Ascending aorta (tissue), 2 donors: ENCODE data around the gene RTN3. TPM values are rescaled to one million over a fixed set of nuclear protein-coding genes. Genes with fewer than 3 reads are reported as not detected.

Experiments used
- DNase-seq, 2 donors: peaks; one replicate each; pipeline ENCODE4 v3.0.0-alpha.2; 2019; ENCODE audit warnings: low spot score in 2 of 2
- H3K27ac ChIP-seq, 2 donors: fragments of 200-600 bp; sonication (generic); one replicate each; pipeline ENCODE4 v1.5.1; 2016 to 2017; ENCODE audit warnings: mild to moderate bottlenecking in 1 of 2
- H3K27me3 ChIP-seq: fragments of 200-600 bp; sonication (generic); one replicate; pipeline ENCODE4 v1.5.1; 2017
- H3K36me3 ChIP-seq, 2 donors: fragments of 200-600 bp; sonication (generic); one replicate each; pipeline ENCODE4 v1.5.1; 2016
- H3K4me1 ChIP-seq, 2 donors: fragments of 200-600 bp; sonication (generic); one replicate each; pipeline ENCODE4 v1.5.1; 2016 to 2017; ENCODE audit warnings: mild to moderate bottlenecking in 1 of 2
- H3K4me3 ChIP-seq, 2 donors: fragments of 200-600 bp; sonication (generic); one replicate each; pipeline ENCODE4 v1.5.1; 2016 to 2017; ENCODE audit warnings: mild to moderate bottlenecking in 1 of 2
- H3K9me3 ChIP-seq, 2 donors: fragments of 200-600 bp; sonication (generic); one replicate each; pipeline ENCODE4 v1.5.1; 2016
- CTCF ChIP-seq, 3 experiments: fragments of 200-600 bp in 2 of 3; fragments of 450-650 bp in 1 of 3; sonication (generic) in 2 of 3; IDR thresholded peaks; one replicate each; pipeline ENCODE4 v1.5.1; 2016 to 2019; ENCODE audit warnings: antibody characterized with exemption in 3 of 3, mild to moderate bottlenecking in 1 of 3, moderate library complexity in 1 of 3
- intact Hi-C: fragments of 100-400 bp; cut with DNase I; formaldehyde crosslinking; loops from one replicate; pipeline ENCODE4 v1.15.1; 2023
- total RNA-seq: library from RNA; depleted of rRNA; stranded (reverse); fragments of >200 nt; gene quantifications from one replicate; pipeline ENCODE4 v1.1.0, GENCODE V29; 2016

The RTN3 gene
- total RNA-seq, 1 donor from 2014 or later, result 49.5 TPM

GRCh38 chr11:63698976-63699733 is 17.9 kb downstream of the RTN3 start:
- no peak for DNase-seq
- Histone ChIP-seq H3K27me3 (no peaks in the 10 kb centered on the region), H3K27ac (no peak overlapping the region), H3K9me3 (no peaks in the 10 kb centered on the region), H3K4me1 (no peaks in the 10 kb centered on the region), H3K4me3 (no peak overlapping the region), H3K36me3 (no peaks in the 10 kb centered on the region)
- intact Hi-C loops, result no loop called here
- TF ChIP-seq CTCF (IDR thresholded peaks at IDR 0.05), result no peak

DNA sequence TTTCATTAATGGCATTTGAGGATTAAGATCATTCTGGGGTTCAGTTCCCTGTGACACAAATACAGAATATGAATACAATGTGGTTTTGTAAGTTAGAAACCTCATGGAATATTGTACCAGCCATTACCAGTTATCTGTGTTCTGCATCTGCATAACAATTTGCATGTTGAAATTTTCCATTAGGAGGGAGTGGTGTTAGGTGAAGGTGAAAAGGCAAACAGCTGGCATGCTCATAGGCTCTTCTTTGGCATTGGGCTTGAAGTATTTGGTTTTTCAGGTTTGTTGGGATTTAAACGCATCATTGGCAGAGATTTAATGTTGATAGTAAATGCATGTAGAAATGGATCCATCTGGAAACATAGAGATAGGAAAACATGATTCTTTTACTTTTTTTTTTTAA is 18.6 kb downstream of the RTN3 start:
- no peak overlapping the region for H3K4me3 ChIP-seq
- no peak overlapping the region for H3K27ac ChIP-seq
- no peaks in the 10 kb centered on the region for H3K9me3 ChIP-seq
- intact Hi-C loops, result no loop called here
- no peak for DNase-seq
- no peak for TF ChIP-seq CTCF (IDR thresholded peaks at IDR 0.05)
- no peaks in the 10 kb centered on the region for H3K27me3 ChIP-seq
- no peaks in the 10 kb centered on the region for H3K36me3 ChIP-seq
- peaks cover 2% of the 10 kb centered on the region in 2 donors for H3K4me1 ChIP-seq

GRCh38 chr11:63705526-63705925 is 24.2 kb downstream of the RTN3 start:
- intact Hi-C loops, result no loop called here
- H3K9me3 ChIP-seq, result no peaks in the 10 kb centered on the region
- no peak overlapping the region for H3K4me3 ChIP-seq
- no peaks in the 10 kb centered on the region for H3K36me3 ChIP-seq
- no peak overlapping the region for H3K27ac ChIP-seq
- peaks cover 6 to 7% of the 10 kb centered on the region in 2 donors for H3K4me1 ChIP-seq
- no peaks in the 10 kb centered on the region for H3K27me3 ChIP-seq
- no peak for TF ChIP-seq CTCF (IDR thresholded peaks at IDR 0.05)
- DNase-seq, result no peak

- no peaks in the 10 kb centered on the region for H3K27me3 ChIP-seq
- H3K9me3 ChIP-seq, result no peaks in the 10 kb centered on the region
- H3K27ac ChIP-seq, result no peak overlapping the region
- TF ChIP-seq CTCF (IDR thresholded peaks at IDR 0.05), result no peak
- H3K4me1 ChIP-seq, result peaks cover 6 to 7% of the 10 kb centered on the region in 2 donors
- no peak for DNase-seq
- no peaks in the 10 kb centered on the region for H3K36me3 ChIP-seq
- intact Hi-C loops, result no loop called here
- no peak overlapping the region for H3K4me3 ChIP-seq
Observed at GRCh38 chr11:63708764-63709163, 27.5 kb downstream of the RTN3 start.

- intact Hi-C loops, result no loop called here
- Histone ChIP-seq H3K4me3 (no peak overlapping the region), H3K4me1 (peaks cover 6 to 7% of the 10 kb centered on the region in 2 donors), H3K36me3 (no peaks in the 10 kb centered on the region), H3K27me3 (no peaks in the 10 kb centered on the region), H3K27ac (no peak overlapping the region), H3K9me3 (no peaks in the 10 kb centered on the region)
- no peak for TF ChIP-seq CTCF (IDR thresholded peaks at IDR 0.05)
- no peak for DNase-seq
Observed at GRCh38 chr11:63709336-63709884, 28.1 kb downstream of the RTN3 start.
